SK-N-SH (cell line): ENCODE measurements around the gene UGT1A3. TPM values are rescaled to one million over a fixed set of nuclear protein-coding genes. Genes with fewer than 3 reads are reported as not detected.

Experiments
- CTCF ChIA-PET: fragments of 300-600, 350-600 bp; formaldehyde crosslinking; extraction: SDS; loops from one replicate; lab custom pipeline; 2021; lab: Yijun Ruan, JAX
- POLR2A ChIA-PET: fragments of 350-600 bp; sonication (Branson Sonifier 250); formaldehyde crosslinking; extraction: SDS; loops from one replicate; lab custom pipeline; 2020; ENCODE audit warnings: antibody characterized with exemption, inconsistent platforms; lab: Yijun Ruan, JAX
- DNase-seq: peaks from one replicate; pipeline ENCODE4 v3.0.0; 2012
- H2AFZ ChIP-seq: fragments of 200-600 bp; sonication (generic); 2 replicates; pipeline ENCODE4 v1.8.1; 2016; ENCODE audit warnings: antibody characterized with exemption, mild to moderate bottlenecking, low read depth
- H3F3A ChIP-seq: fragments of 200-600 bp; sonication (generic); replicated peaks from 2 replicates; pipeline ENCODE3; 2016; ENCODE audit warnings: antibody characterized with exemption, mild to moderate bottlenecking; ENCODE audit not compliant: insufficient read depth
- H3K27ac ChIP-seq, 2 experiments: fragments of 200-500 bp in 1 of 2; fragments of 200-600 bp in 1 of 2; sonication (Bioruptor generic) in 1 of 2; sonication (generic), shearing (Covaris generic) in 1 of 2; 2 replicates each; pipeline versions ENCODE4 v1.5.1 to v1.6.1; 2014 to 2016; ENCODE audit warnings: low read depth in 2 of 2, inconsistent platforms in 1 of 2, low read length in 1 of 2, mild to moderate bottlenecking in 1 of 2, mixed read lengths in 1 of 2
- H3K27me3 ChIP-seq: fragments of 200-600 bp; sonication (generic), shearing (Covaris generic); 2 replicates; pipeline ENCODE4 v1.6.1; 2016; ENCODE audit warnings: mixed run types; ENCODE audit not compliant: insufficient read depth
- H3K36me3 ChIP-seq, 2 experiments: fragments of 200-500 bp in 1 of 2; fragments of 200-600 bp in 1 of 2; sonication (Bioruptor generic) in 1 of 2; sonication (generic) in 1 of 2; replicated peaks in 1 of 2; 2 replicates each; pipeline versions ENCODE3 to v1.5.1; 2014 to 2016; ENCODE audit warnings: low read length in 1 of 2, mild to moderate bottlenecking in 1 of 2; ENCODE audit not compliant: insufficient read depth in 2 of 2, control insufficient read depth in 1 of 2
- H3K4me1 ChIP-seq, 2 experiments: fragments of 200-500 bp in 1 of 2; fragments of 200-600 bp in 1 of 2; sonication (Bioruptor generic) in 1 of 2; sonication (generic), shearing (Covaris generic) in 1 of 2; 2 replicates each; pipeline versions ENCODE4 v1.5.1 to v1.6.1; 2014 to 2016; ENCODE audit warnings: low read depth in 1 of 2, low read length in 1 of 2, mixed run types in 1 of 2; ENCODE audit not compliant: insufficient read depth in 2 of 2, control insufficient read depth in 1 of 2
- H3K4me2 ChIP-seq: fragments of 200-600 bp; sonication (generic), shearing (Covaris generic); 2 replicates; pipeline ENCODE4 v1.6.1; 2017; ENCODE audit warnings: mixed run types
- H3K4me3 ChIP-seq, 2 experiments: fragments of 200-500 bp in 1 of 2; fragments of 200-600 bp in 1 of 2; sonication (Bioruptor generic) in 1 of 2; sonication (generic), shearing (Covaris generic) in 1 of 2; 2 replicates each; pipeline versions ENCODE4 v1.5.1 to v1.8.1; 2014 to 2016; ENCODE audit warnings: low read depth in 2 of 2, inconsistent platforms in 1 of 2, low read length in 1 of 2, mild to moderate bottlenecking in 1 of 2, mixed read lengths in 1 of 2, moderate library complexity in 1 of 2
- H3K79me2 ChIP-seq: fragments of 200-600 bp; sonication (generic); 2 replicates; pipeline ENCODE4 v1.8.1; 2017; ENCODE audit warnings: mild to moderate bottlenecking; ENCODE audit not compliant: insufficient read depth
- H3K9ac ChIP-seq: fragments of 200-600 bp; sonication (generic); 2 replicates; pipeline ENCODE4 v1.6.1; 2017; ENCODE audit warnings: mixed run types
- H3K9me2 ChIP-seq: fragments of 200-600 bp; sonication (generic); 2 replicates; pipeline ENCODE4 v1.6.1; 2017; ENCODE audit warnings: mixed run types
- H3K9me3 ChIP-seq: fragments of 200-600 bp; sonication (generic); 2 replicates; pipeline ENCODE4 v1.6.1; 2017; ENCODE audit warnings: mixed run types, mild to moderate bottlenecking, moderate library complexity
- H4K20me1 ChIP-seq: fragments of 200-600 bp; sonication (generic); 2 replicates; pipeline ENCODE4 v1.6.1; 2017; ENCODE audit warnings: mild to moderate bottlenecking, mixed run types; ENCODE audit not compliant: insufficient read depth
- ELF1 ChIP-seq: IDR thresholded peaks from 2 replicates; pipeline ENCODE4 v1.4.0; 2012
- EP300 ChIP-seq, 2 experiments: IDR thresholded peaks; 2 replicates each; pipeline versions ENCODE4 v1.4.0 to v1.6.1; 2012; ENCODE audit warnings: borderline replicate concordance in 1 of 2, low read depth in 1 of 2, low read length in 1 of 2
- FOSL2 ChIP-seq: IDR thresholded peaks from 2 replicates; pipeline ENCODE4 v1.4.0; 2012; ENCODE audit warnings: low read depth, mild to moderate bottlenecking, moderate library complexity, borderline replicate concordance
- FOXM1 ChIP-seq: IDR thresholded peaks from 2 replicates; pipeline ENCODE4 v1.4.0; 2012; ENCODE audit warnings: low read depth, mild to moderate bottlenecking
- GATA2 ChIP-seq: sonication (generic); formaldehyde crosslinking; IDR thresholded peaks from 2 replicates; pipeline ENCODE4 v1.5.0; 2020; ENCODE audit warnings: mild to moderate bottlenecking, missing genetic modification reagents
- MXI1 ChIP-seq: IDR thresholded peaks from 2 replicates; pipeline ENCODE4 v1.6.1; 2012; ENCODE audit warnings: mild to moderate bottlenecking, low read depth, low read length, improper control_type of control experiment
- POLR2AphosphoS5 ChIP-seq: IDR thresholded peaks from 2 replicates; pipeline ENCODE4 v1.6.1; 2012; ENCODE audit warnings: low read depth, low read length
- RCOR1 ChIP-seq: fragments of 150-350 bp; IDR thresholded peaks from 2 replicates; pipeline ENCODE4 v1.6.1; 2017; ENCODE audit warnings: antibody characterized with exemption, low read length
- RFX5 ChIP-seq: IDR thresholded peaks from 2 replicates; pipeline ENCODE4 v1.6.1; 2012; ENCODE audit warnings: mild to moderate bottlenecking, improper control_type of control experiment, low read length
- RXRA ChIP-seq: IDR thresholded peaks from 2 replicates; pipeline ENCODE4 v1.4.0; 2012; ENCODE audit warnings: low read depth, mild to moderate bottlenecking, borderline replicate concordance
- SIN3A ChIP-seq: IDR thresholded peaks from 2 replicates; pipeline ENCODE4 v1.6.1; 2012; ENCODE audit warnings: low read depth, mild to moderate bottlenecking, low read length, moderate library complexity, borderline replicate concordance
- TAF1 ChIP-seq: IDR thresholded peaks from 2 replicates; pipeline ENCODE4 v1.6.1; 2012; ENCODE audit warnings: low read depth, mild to moderate bottlenecking, low read length, moderate library complexity, borderline replicate concordance
- TCF12 ChIP-seq: IDR thresholded peaks from 2 replicates; pipeline ENCODE4 v1.4.0; 2012
- TEAD4 ChIP-seq: IDR thresholded peaks from 2 replicates; pipeline ENCODE4 v1.4.0; 2012; ENCODE audit warnings: mild to moderate bottlenecking, borderline replicate concordance; ENCODE audit not compliant: insufficient read depth
- YY1 ChIP-seq: IDR thresholded peaks from 2 replicates; pipeline ENCODE4 v1.4.0; 2012; ENCODE audit warnings: low read depth, mild to moderate bottlenecking
- WGBS: methylation state at CpG from one replicate; pipeline ENCODE4 v1.1.6; 2017; ENCODE audit warnings: low lambda C conversion rate; 5-methylcytosine and 5-hydroxymethylcytosine counted together
- polyA plus RNA-seq, 3 experiments: library from polyadenylated mRNA; depleted of rRNA; stranded (reverse); fragments of >200 nt; gene quantifications; 2 replicates each; pipeline ENCODE4 v1.2.3, GENCODE V29; 2012
- TF ChIP-seq, protein P1 (sequence below): IDR thresholded peaks from 2 replicates; pipeline ENCODE4 v1.4.0; 2012; ENCODE audit warnings: low read depth
- TF ChIP-seq, protein P2 (sequence below): IDR thresholded peaks from 2 replicates; pipeline ENCODE4; 2012
- TF ChIP-seq, protein P3 (sequence below): IDR thresholded peaks from 2 replicates; pipeline ENCODE4 v1.6.1; 2012; ENCODE audit warnings: mild to moderate bottlenecking, low read depth, low read length, moderate library complexity
- TF ChIP-seq, protein P4 (sequence below): IDR thresholded peaks from 2 replicates; pipeline ENCODE4 v1.4.0; 2012; ENCODE audit warnings: low read depth, borderline replicate concordance
- TF ChIP-seq, protein P5 (sequence below): fragments of 150-350 bp; IDR thresholded peaks from 2 replicates; pipeline ENCODE4 v1.6.1; 2017; ENCODE audit warnings: antibody characterized with exemption, low read length, low read depth, borderline replicate concordance

Gene UGT1A3
- polyA plus RNA-seq, 1 of the 3 experiments (the other 2 are of a cell fraction) = not detected

DNA sequence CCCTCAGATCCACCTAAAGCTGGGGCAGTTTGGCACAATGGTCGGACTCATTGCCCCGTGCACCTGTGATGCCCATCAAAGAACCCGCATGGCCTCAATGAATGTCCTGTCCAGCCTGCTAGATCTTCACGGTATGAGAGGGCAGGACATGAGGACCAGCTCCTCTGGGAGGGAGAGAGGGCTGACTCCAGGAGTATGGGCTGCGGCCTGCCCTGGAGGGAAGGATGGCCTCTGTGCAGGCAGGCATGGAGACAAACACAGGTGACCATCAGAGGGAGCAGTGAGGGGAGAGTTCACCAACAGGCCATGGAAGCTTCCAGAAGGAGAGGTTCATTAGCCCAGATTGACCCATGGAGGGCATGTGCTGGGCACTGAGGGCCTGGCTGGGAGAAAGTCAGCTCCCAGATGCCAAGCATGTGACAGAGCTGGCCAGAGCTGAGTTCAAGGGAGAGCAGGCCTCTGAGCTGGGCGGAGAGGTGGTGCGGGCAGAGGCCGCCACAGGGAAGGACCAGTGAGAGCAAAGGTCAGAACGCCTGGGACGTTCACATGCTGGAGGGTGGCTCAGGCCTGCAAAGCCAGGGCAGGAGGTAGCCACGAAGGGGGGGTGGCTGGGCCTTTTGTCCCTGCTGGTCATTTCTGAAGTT is 89.3 kb downstream of the UGT1A3 start:
- Histone ChIP-seq H4K20me1 (no peaks in the 10 kb centered on the region), H3K9me3 (no peaks in the 10 kb centered on the region), H3K9me2 (no peaks in the 10 kb centered on the region), H3K9ac (no peak overlapping the region), H2AFZ (no peak overlapping the region), H3K79me2 (no peaks in the 10 kb centered on the region), H3K4me2 (no peak overlapping the region), H3F3A (no peaks in the 10 kb centered on the region), H3K27ac (no peak overlapping the region), H3K4me1 (peaks cover 0 to 3% of the 10 kb centered on the region in 2 experiments; a peak in 1 of 4 replicates), H3K27me3 (no peaks in the 10 kb centered on the region), H3K4me3 (no peak overlapping the region), H3K36me3 (no peaks in the 10 kb centered on the region)
- CTCF ChIA-PET = interaction anchor here (1.5 kb wide), 1 partner anchor 15 kb away, joined by 5 read pairs; no protein-coding TSS in a partner anchor
- DNase-seq = no peak
- TF ChIP-seq POLR2AphosphoS5 = no peak
- no peak for TF ChIP-seq RCOR1
- TF ChIP-seq GATA2 (CRISPR knock-in tag) = no peak
- no peak for TF ChIP-seq TEAD4
- TF ChIP-seq, protein P1, sequence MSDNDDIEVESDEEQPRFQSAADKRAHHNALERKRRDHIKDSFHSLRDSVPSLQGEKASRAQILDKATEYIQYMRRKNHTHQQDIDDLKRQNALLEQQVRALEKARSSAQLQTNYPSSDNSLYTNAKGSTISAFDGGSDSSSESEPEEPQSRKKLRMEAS = no peak
- TF ChIP-seq ELF1 = no peak
- no peak for TF ChIP-seq FOXM1
- no peak for TF ChIP-seq RFX5
- no peak for TF ChIP-seq SIN3A
- TF ChIP-seq, protein P2, sequence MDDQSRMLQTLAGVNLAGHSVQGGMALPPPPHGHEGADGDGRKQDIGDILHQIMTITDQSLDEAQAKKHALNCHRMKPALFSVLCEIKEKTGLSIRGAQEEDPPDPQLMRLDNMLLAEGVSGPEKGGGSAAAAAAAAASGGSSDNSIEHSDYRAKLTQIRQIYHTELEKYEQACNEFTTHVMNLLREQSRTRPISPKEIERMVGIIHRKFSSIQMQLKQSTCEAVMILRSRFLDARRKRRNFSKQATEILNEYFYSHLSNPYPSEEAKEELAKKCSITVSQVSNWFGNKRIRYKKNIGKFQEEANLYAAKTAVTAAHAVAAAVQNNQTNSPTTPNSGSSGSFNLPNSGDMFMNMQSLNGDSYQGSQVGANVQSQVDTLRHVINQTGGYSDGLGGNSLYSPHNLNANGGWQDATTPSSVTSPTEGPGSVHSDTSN = no peak
- TF ChIP-seq, protein P3, sequence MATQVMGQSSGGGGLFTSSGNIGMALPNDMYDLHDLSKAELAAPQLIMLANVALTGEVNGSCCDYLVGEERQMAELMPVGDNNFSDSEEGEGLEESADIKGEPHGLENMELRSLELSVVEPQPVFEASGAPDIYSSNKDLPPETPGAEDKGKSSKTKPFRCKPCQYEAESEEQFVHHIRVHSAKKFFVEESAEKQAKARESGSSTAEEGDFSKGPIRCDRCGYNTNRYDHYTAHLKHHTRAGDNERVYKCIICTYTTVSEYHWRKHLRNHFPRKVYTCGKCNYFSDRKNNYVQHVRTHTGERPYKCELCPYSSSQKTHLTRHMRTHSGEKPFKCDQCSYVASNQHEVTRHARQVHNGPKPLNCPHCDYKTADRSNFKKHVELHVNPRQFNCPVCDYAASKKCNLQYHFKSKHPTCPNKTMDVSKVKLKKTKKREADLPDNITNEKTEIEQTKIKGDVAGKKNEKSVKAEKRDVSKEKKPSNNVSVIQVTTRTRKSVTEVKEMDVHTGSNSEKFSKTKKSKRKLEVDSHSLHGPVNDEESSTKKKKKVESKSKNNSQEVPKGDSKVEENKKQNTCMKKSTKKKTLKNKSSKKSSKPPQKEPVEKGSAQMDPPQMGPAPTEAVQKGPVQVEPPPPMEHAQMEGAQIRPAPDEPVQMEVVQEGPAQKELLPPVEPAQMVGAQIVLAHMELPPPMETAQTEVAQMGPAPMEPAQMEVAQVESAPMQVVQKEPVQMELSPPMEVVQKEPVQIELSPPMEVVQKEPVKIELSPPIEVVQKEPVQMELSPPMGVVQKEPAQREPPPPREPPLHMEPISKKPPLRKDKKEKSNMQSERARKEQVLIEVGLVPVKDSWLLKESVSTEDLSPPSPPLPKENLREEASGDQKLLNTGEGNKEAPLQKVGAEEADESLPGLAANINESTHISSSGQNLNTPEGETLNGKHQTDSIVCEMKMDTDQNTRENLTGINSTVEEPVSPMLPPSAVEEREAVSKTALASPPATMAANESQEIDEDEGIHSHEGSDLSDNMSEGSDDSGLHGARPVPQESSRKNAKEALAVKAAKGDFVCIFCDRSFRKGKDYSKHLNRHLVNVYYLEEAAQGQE = no peak
- TF ChIP-seq TAF1 = no peak
- no peak for TF ChIP-seq YY1
- no peak for TF ChIP-seq TCF12
- no peak for TF ChIP-seq MXI1
- no peak for TF ChIP-seq RXRA
- TF ChIP-seq FOSL2 = no peak
- no peak for TF ChIP-seq EP300 (IDR thresholded peaks at IDR 0.05; ENCODE audit: borderline replicate concordance in 1 of 2, low read depth in 1 of 2, low read length in 1 of 2)
- TF ChIP-seq, protein P4, sequence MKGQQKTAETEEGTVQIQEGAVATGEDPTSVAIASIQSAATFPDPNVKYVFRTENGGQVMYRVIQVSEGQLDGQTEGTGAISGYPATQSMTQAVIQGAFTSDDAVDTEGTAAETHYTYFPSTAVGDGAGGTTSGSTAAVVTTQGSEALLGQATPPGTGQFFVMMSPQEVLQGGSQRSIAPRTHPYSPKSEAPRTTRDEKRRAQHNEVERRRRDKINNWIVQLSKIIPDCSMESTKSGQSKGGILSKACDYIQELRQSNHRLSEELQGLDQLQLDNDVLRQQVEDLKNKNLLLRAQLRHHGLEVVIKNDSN = no peak
- TF ChIP-seq, protein P5, sequence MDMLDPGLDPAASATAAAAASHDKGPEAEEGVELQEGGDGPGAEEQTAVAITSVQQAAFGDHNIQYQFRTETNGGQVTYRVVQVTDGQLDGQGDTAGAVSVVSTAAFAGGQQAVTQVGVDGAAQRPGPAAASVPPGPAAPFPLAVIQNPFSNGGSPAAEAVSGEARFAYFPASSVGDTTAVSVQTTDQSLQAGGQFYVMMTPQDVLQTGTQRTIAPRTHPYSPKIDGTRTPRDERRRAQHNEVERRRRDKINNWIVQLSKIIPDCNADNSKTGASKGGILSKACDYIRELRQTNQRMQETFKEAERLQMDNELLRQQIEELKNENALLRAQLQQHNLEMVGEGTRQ = no peak
- WGBS = 85% methylated on average over 10 of the region's 11 CpGs
- POLR2A ChIA-PET = no interaction called here
